Left lung (tissue), 10 donors: ENCODE results near the gene VAT1L. TPM values are rescaled to one million over a fixed set of nuclear protein-coding genes. Genes with fewer than 3 reads are reported as not detected.
A peak's percentile ranks its signal among the peaks of the same experiment; 100 is the strongest.

ENCODE experiments used
- ATAC-seq: fragments of 200-7000 bp; cut with Tn5 transposase; one replicate; pipeline ENCODE4 v1.9.1; 2020; ENCODE audit warnings: moderate library complexity
- DNase-seq, 4 donors: peaks; one replicate each; pipeline ENCODE4 v3.0.0-alpha.2; 2013 to 2020
- H3K27ac ChIP-seq, 2 donors: fragments of 200-600 bp; sonication (generic) in 1 of 2; one replicate each; pipeline versions ENCODE4 v1.5.0 to v1.8.0; 2020 to 2021
- H3K27me3 ChIP-seq, 2 donors: fragments of 200-600 bp; sonication (generic) in 1 of 2; one replicate each; pipeline versions ENCODE4 v1.5.0 to v1.8.0; 2020 to 2021
- H3K36me3 ChIP-seq, 2 donors: fragments of 200-600 bp; sonication (generic) in 1 of 2; one replicate each; pipeline versions ENCODE4 v1.5.0 to v1.8.0; 2020 to 2021
- H3K4me1 ChIP-seq, 2 donors: fragments of 200-600 bp; one replicate each; pipeline ENCODE4 v1.8.0; 2021
- H3K4me3 ChIP-seq, 2 donors: fragments of 200-600 bp; sonication (generic) in 1 of 2; one replicate each; pipeline versions ENCODE4 v1.5.0 to v1.8.0; 2020 to 2021; ENCODE audit warnings: mild to moderate bottlenecking in 1 of 2
- H3K9me3 ChIP-seq, 2 donors: fragments of 200-600 bp; sonication (generic) in 1 of 2; one replicate each; pipeline versions ENCODE4 v1.5.0 to v1.8.0; 2020 to 2021
- CTCF ChIP-seq, 2 donors: fragments of 200-600 bp; sonication (generic) in 1 of 2; IDR thresholded peaks; one replicate each; pipeline versions ENCODE4 v1.5.0 to v1.8.0; 2021; ENCODE audit warnings: antibody characterized with exemption in 2 of 2
- intact Hi-C, 2 donors: fragments of 100-400 bp; cut with DNase I; formaldehyde crosslinking; loops; one replicate each; pipeline versions ENCODE4 v1.11.2 to v1.14.2; 2022
- polyA plus RNA-seq, 6 donors: library from polyadenylated mRNA; unstranded; fragments of 120-200 nt; gene quantifications; one replicate each; pipeline ENCODE4 v1.2.1, GENCODE V29; 2013; ENCODE audit not compliant: insufficient read length in 6 of 6
- total RNA-seq, 2 donors: library from RNA; stranded (reverse); fragmentation: NEBNext Ultra II Directional; extraction: Animal tissue kit (Norgen Biotek cat#: 25700); gene quantifications; one replicate each; pipeline ENCODE4 v1.2.1, GENCODE V29; 2021
- donor health status: DM: no; HTN: yes; CAD: no.
- donor health status: DM: no; HTN: no; CAD: no.

VAT1L gene
- total and polyA plus RNA-seq, 8 donors, result 0.26 to 9.2 (median 5.4) TPM

DNA sequence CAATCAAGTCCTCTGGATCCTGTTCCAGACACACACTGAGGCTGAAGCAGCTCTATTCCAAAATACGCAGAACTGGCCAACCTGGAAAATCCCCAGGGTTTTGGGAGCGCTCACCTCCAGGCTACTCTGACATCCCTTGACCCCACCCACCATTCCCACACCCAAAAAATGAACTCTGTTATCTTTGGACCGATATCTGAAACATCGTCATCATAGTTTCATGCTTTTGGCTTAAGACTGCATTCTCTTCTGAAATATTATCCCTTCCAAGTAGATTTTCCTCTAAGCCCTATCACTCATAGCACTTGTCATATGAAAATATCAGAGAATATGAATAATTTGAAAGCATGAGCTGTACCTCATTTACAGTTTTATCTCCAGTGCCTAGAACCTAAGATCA lies 34.7 kb downstream of the VAT1L start:
- Histone ChIP-seq H3K27me3 (peaks cover 0 to 12% of the 10 kb centered on the region in 2 donors), H3K27ac (no peak overlapping the region), H3K4me1 (no peaks in the 10 kb centered on the region), H3K4me3 (no peak overlapping the region), H3K9me3 (no peaks in the 10 kb centered on the region), H3K36me3 (no peaks in the 10 kb centered on the region)
- TF ChIP-seq CTCF (IDR thresholded peaks at IDR 0.05), result no peak
- ATAC-seq, result no peak
- no peak for DNase-seq
- intact Hi-C loops, result no loop called here

DNA sequence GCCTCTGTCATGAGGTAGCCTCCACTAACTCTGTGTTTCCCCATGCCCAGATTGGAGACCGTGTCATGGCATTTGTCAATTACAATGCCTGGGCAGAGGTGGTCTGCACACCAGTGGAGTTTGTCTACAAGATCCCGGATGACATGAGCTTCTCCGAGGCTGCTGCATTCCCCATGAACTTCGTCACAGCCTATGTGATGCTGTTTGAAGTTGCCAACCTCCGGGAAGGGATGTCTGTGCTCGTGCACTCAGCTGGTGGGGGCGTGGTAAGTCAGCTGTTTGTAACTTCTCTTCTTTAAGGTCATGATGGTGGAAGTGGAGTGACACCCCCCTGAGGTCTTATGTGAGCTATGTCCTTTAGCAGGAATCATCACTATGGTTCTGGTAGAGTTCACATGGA lies 36.8 kb downstream of the VAT1L start:
- Histone ChIP-seq H3K27me3 (peaks cover 0 to 12% of the 10 kb centered on the region in 2 donors), H3K27ac (no peak overlapping the region), H3K36me3 (no peaks in the 10 kb centered on the region), H3K9me3 (no peaks in the 10 kb centered on the region), H3K4me3 (no peak overlapping the region), H3K4me1 (no peaks in the 10 kb centered on the region)
- no peak for DNase-seq
- ATAC-seq, result no peak
- intact Hi-C loops, result no loop called here
- TF ChIP-seq CTCF (IDR thresholded peaks at IDR 0.05), result no peak

GRCh38 chr16:77827032-77827431 lies 38.7 kb downstream of the VAT1L start:
- no peaks in the 10 kb centered on the region for H3K4me1 ChIP-seq
- no peak for TF ChIP-seq CTCF (IDR thresholded peaks at IDR 0.05)
- no peaks in the 10 kb centered on the region for H3K36me3 ChIP-seq
- H3K27me3 ChIP-seq, result peaks cover 0 to 5% of the 10 kb centered on the region in 2 donors
- DNase-seq, result no peak
- H3K9me3 ChIP-seq, result no peaks in the 10 kb centered on the region
- intact Hi-C loops, result no loop called here
- no peak overlapping the region for H3K4me3 ChIP-seq
- H3K27ac ChIP-seq, result no peak overlapping the region
- ATAC-seq, result no peak

GRCh38 chr16:77833921-77834634 lies 45.7 kb downstream of the VAT1L start:
- Histone ChIP-seq H3K4me3 (no peak overlapping the region), H3K4me1 (no peaks in the 10 kb centered on the region), H3K9me3 (no peaks in the 10 kb centered on the region), H3K27me3 (no peaks in the 10 kb centered on the region), H3K36me3 (no peaks in the 10 kb centered on the region), H3K27ac (no peak overlapping the region)
- no peak for TF ChIP-seq CTCF (IDR thresholded peaks at IDR 0.05)
- ATAC-seq (no peak), DNase-seq (no peak)
- intact Hi-C loops, result no loop called here

GRCh38 chr16:77834635-77835540 lies 46.5 kb downstream of the VAT1L start:
- Histone ChIP-seq H3K27ac (no peak overlapping the region), H3K4me3 (no peak overlapping the region), H3K36me3 (no peaks in the 10 kb centered on the region), H3K4me1 (no peaks in the 10 kb centered on the region), H3K27me3 (no peaks in the 10 kb centered on the region), H3K9me3 (no peaks in the 10 kb centered on the region)
- TF ChIP-seq CTCF (IDR thresholded peaks at IDR 0.05), result no peak
- intact Hi-C loops, result no loop called here
- DNase-seq (peak in 2 of 4 donors; percentile 85 to 92), ATAC-seq (no peak)
